Lower lobe of right lung (tissue), 2 donors: Measurements from ENCODE around the gene RUNX1. TPM values are rescaled to one million over a fixed set of nuclear protein-coding genes. Genes with fewer than 3 reads are reported as not detected.

Source experiments
- ATAC-seq, 2 donors: fragments of 200-7000 bp; cut with Tn5 transposase; one replicate each; pipeline ENCODE4 v1.9.1; 2020 to 2022; ENCODE audit warnings: mild to moderate bottlenecking in 2 of 2, moderate library complexity in 2 of 2
- DNase-seq: peaks from one replicate; pipeline ENCODE4 v3.0.0-alpha.2; 2020
- H3K27ac ChIP-seq: fragments of 200-600 bp; one replicate; pipeline ENCODE4 v1.8.0; 2022
- H3K27me3 ChIP-seq: fragments of 200-600 bp; one replicate; pipeline ENCODE4 v1.8.0; 2022; ENCODE audit warnings: low read depth
- H3K36me3 ChIP-seq: fragments of 200-600 bp; one replicate; pipeline ENCODE4 v1.8.0; 2022; ENCODE audit warnings: mild to moderate bottlenecking
- H3K4me1 ChIP-seq: fragments of 200-600 bp; one replicate; pipeline ENCODE4 v1.8.0; 2022
- H3K4me3 ChIP-seq: fragments of 200-600 bp; one replicate; pipeline ENCODE4 v1.8.0; 2022; ENCODE audit warnings: mild to moderate bottlenecking
- H3K9me3 ChIP-seq: fragments of 200-600 bp; one replicate; pipeline ENCODE4 v1.8.0; 2022
- intact Hi-C: fragments of 100-400 bp; cut with DNase I; formaldehyde crosslinking; loops from one replicate; pipeline ENCODE4 v1.11.0; 2022
- total RNA-seq: library from RNA; stranded (reverse); fragmentation: NEBNext Ultra II Directional; extraction: Animal tissue kit (Norgen Biotek cat#: 25700); gene quantifications from one replicate; pipeline ENCODE4 v1.2.1, GENCODE V29; 2021
- TF ChIP-seq, protein P1 (sequence below): fragments of 200-600 bp; IDR thresholded peaks from one replicate; pipeline ENCODE4 v1.8.0; 2022; ENCODE audit warnings: antibody characterized with exemption, mild to moderate bottlenecking
- donor health status: DM: no; HTN: yes; CAD: no; lungs with severe emphysema.

Gene RUNX1
- total RNA-seq, 1 donor from 2014 or later: 110 TPM

DNA sequence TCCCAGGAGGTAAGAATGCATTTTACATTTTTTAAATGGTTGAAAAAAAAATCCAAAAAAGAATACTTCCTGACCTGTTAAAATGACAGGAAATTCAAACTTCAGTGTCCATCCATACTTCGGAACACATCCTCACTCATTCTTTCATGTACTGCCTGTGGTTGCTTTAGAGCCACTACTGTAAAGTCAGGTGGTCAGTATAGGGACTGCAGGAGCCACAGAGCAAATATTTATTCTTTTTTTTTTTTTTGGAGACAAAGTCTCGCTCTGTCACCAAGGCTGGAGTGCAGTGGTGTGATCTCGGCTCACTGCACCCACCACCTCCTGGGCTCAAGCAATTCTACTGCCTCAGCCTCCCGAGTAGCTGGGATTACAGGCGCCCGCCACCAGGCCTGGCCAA is 255.6 kb downstream of the RUNX1 start:
- ATAC-seq (no peak), DNase-seq (no peak)
- H3K36me3 ChIP-seq: peaks cover 75% of the 10 kb centered on the region
- H3K27me3 ChIP-seq: no peaks in the 10 kb centered on the region
- H3K4me3 ChIP-seq: no peak overlapping the region
- intact Hi-C loops: no loop called here
- no peaks in the 10 kb centered on the region for H3K9me3 ChIP-seq
- TF ChIP-seq, protein P1, sequence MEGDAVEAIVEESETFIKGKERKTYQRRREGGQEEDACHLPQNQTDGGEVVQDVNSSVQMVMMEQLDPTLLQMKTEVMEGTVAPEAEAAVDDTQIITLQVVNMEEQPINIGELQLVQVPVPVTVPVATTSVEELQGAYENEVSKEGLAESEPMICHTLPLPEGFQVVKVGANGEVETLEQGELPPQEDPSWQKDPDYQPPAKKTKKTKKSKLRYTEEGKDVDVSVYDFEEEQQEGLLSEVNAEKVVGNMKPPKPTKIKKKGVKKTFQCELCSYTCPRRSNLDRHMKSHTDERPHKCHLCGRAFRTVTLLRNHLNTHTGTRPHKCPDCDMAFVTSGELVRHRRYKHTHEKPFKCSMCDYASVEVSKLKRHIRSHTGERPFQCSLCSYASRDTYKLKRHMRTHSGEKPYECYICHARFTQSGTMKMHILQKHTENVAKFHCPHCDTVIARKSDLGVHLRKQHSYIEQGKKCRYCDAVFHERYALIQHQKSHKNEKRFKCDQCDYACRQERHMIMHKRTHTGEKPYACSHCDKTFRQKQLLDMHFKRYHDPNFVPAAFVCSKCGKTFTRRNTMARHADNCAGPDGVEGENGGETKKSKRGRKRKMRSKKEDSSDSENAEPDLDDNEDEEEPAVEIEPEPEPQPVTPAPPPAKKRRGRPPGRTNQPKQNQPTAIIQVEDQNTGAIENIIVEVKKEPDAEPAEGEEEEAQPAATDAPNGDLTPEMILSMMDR: no peak
- H3K4me1 ChIP-seq: peaks cover 23% of the 10 kb centered on the region
- no peak overlapping the region for H3K27ac ChIP-seq

- no peak overlapping the region for H3K4me3 ChIP-seq
- no peak for DNase-seq
- H3K36me3 ChIP-seq: peaks cover 66% of the 10 kb centered on the region
- H3K27ac ChIP-seq: no peak overlapping the region
- TF ChIP-seq, protein P1: no peak
- H3K27me3 ChIP-seq: no peaks in the 10 kb centered on the region
- peaks cover 23% of the 10 kb centered on the region for H3K4me1 ChIP-seq
- intact Hi-C loops: no loop called here
- H3K9me3 ChIP-seq: no peaks in the 10 kb centered on the region
- ATAC-seq: peak in 1 of 2 donors; percentile 9
These were observed 256.5 kb downstream of the RUNX1 start for GRCh38 chr21:34792504-34793089.

DNA sequence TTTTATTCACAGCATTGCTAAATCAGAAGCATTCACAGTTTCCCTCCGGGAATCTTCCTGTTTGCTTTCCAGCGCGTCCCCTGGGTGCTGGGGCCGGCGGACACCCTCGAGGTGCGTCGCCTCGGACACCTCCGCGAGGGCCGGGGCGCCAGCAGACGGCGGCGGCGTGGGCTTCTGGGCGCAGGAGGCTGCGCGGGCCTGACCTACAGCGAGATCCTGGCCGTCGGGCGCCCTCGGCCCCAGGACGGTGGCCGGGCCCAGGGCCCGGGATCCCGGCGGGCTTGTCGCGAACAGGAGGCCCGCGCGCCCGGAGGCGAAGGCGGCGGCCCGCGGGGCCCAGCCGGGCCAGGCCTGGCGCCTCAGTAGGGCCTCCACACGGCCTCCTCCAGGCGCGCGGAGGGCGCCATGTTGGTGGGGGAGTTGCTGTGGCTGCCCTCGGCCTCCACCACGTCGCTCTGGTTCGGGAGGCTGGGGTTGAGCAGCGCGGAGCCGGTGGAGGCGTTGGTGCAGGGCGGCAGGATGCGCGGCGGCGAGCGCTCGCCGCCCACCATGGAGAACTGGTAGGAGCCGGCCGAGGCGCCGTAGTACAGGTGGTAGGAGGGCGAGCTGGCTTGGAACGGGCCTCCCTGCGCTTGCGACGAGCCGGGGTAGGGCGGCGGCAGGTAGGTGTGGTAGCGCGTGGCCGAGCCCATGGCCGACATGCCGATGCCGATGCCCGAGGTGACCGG is 257.2 kb downstream of the RUNX1 start:
- TF ChIP-seq, protein P1: no peak
- DNase-seq (no peak), ATAC-seq (peak in 1 of 2 donors; percentile 26)
- Histone ChIP-seq H3K9me3 (no peaks in the 10 kb centered on the region), H3K4me3 (no peak overlapping the region), H3K4me1 (peaks cover 23% of the 10 kb centered on the region), H3K27ac (no peak overlapping the region), H3K27me3 (no peaks in the 10 kb centered on the region), H3K36me3 (peaks cover 59% of the 10 kb centered on the region)
- intact Hi-C loops: no loop called here

DNA sequence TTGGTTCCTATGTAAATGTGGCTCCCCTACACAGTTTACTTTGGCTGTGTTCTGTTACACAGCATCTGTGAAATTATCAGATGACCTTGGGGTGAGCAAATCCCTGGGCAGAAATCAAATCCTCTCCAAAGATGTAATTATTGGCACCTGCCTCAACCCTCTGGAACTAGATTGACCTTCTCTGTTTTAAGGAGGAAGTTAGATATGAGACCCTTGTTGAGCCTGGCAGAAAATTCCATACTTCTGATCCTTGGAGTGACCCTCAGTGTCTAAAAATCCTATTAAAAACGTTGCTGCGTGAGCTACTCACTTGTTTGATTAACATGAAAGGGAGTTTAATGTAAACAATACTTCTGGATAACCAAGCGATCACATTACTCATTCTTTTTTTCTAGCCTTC is 258.3 kb downstream of the RUNX1 start:
- intact Hi-C loops: no loop called here
- H3K36me3 ChIP-seq: peaks cover 48% of the 10 kb centered on the region
- peaks cover 12% of the 10 kb centered on the region for H3K4me1 ChIP-seq
- H3K9me3 ChIP-seq: no peaks in the 10 kb centered on the region
- H3K4me3 ChIP-seq: no peak overlapping the region
- ATAC-seq: no peak
- no peak overlapping the region for H3K27ac ChIP-seq
- H3K27me3 ChIP-seq: no peaks in the 10 kb centered on the region
- no peak for DNase-seq
- TF ChIP-seq, protein P1: no peak

DNA sequence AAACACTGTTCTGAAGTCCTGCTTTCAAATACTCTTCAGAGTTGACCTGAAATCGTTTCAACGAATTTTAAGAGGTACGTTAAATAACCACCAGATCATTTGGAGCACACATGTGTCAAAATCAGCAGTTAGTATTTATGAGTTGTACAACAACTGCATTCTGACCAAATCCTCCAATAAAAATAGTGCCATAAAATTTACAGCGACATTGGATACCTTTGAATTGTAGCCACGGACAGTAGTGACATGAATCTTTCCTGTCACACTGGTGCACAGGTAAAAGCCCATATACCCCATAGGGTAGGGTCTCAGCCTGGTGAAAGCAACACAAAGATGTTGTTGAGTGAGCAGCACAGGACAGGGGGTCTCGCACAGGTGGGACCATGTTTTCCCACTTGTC is 258.8 kb downstream of the RUNX1 start:
- H3K9me3 ChIP-seq: no peaks in the 10 kb centered on the region
- ATAC-seq (no peak), DNase-seq (no peak)
- peaks cover 7% of the 10 kb centered on the region for H3K4me1 ChIP-seq
- no peaks in the 10 kb centered on the region for H3K27me3 ChIP-seq
- TF ChIP-seq, protein P1: no peak
- no peak overlapping the region for H3K4me3 ChIP-seq
- no peak overlapping the region for H3K27ac ChIP-seq
- intact Hi-C loops: no loop called here
- peaks cover 43% of the 10 kb centered on the region for H3K36me3 ChIP-seq
